ENCODE results near the gene TAX1BP1. TPM values are rescaled to one million over a fixed set of nuclear protein-coding genes. Genes with fewer than 3 reads are reported as not detected.

The TAX1BP1 gene
- polyA plus RNA-seq, 1 donor (not counting 4 experiments of a cell fraction or from before 2014, with no cell fraction given): 102 TPM

DNA sequence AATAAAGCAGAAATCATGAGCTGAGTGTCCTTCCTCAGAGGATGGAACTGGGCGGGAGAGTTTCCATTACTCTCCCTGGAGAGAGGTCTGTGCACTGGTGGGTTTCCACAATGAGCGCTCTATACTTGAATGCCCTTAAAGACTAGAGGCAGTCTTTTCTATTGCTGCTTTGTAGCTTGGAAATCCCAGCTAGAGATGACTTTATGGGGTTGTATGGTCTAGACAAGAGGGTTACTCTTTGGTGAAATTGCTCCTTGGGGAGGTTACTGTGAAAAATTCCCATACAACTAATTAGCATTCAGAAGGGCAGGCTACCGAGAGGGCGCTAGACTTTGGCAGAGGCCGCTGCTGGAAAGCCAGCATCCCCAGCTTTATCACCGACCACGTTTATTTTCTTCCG lies 136.8 kb downstream of the TAX1BP1 start:
- H2AFZ ChIP-seq (ENCODE audit: control insufficient read depth, low read length): no peak overlapping the region
- no peak for TF ChIP-seq EZH2 (IDR thresholded peaks at IDR 0.05; ENCODE audit: low read length)
- TF ChIP-seq, protein P1, sequence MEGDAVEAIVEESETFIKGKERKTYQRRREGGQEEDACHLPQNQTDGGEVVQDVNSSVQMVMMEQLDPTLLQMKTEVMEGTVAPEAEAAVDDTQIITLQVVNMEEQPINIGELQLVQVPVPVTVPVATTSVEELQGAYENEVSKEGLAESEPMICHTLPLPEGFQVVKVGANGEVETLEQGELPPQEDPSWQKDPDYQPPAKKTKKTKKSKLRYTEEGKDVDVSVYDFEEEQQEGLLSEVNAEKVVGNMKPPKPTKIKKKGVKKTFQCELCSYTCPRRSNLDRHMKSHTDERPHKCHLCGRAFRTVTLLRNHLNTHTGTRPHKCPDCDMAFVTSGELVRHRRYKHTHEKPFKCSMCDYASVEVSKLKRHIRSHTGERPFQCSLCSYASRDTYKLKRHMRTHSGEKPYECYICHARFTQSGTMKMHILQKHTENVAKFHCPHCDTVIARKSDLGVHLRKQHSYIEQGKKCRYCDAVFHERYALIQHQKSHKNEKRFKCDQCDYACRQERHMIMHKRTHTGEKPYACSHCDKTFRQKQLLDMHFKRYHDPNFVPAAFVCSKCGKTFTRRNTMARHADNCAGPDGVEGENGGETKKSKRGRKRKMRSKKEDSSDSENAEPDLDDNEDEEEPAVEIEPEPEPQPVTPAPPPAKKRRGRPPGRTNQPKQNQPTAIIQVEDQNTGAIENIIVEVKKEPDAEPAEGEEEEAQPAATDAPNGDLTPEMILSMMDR (optimal IDR thresholded peaks at IDR 0.05 in 1 of 3, IDR thresholded peaks at IDR 0.05 in 1 of 3, conservative IDR thresholded peaks at IDR 0.05 in 1 of 3; ENCODE audit: extremely low read depth in 1 of 3, insufficient read depth in 2 of 3, low read length in 3 of 3): no peak

More for the DNA sequence above, 136.8 kb downstream of the TAX1BP1 start:
- no peaks in the 10 kb centered on the region for H4K20me1 ChIP-seq (ENCODE audit: control insufficient read depth, extremely low read depth, insufficient read depth, low read length)
- no peak overlapping the region for H3K27ac ChIP-seq (ENCODE audit: control insufficient read depth, insufficient read depth, low read length)
- no peak overlapping the region for H3K4me2 ChIP-seq (ENCODE audit: control insufficient read depth, extremely low read depth, insufficient read depth, low read depth, low read length)
- H3K79me2 ChIP-seq (ENCODE audit: control insufficient read depth, insufficient read depth, low read length): no peaks in the 10 kb centered on the region
- H3K36me3 ChIP-seq (ENCODE audit: control insufficient read depth in 2 of 2, extremely low read depth in 1 of 2, insufficient read depth in 2 of 2, low read length in 2 of 2): no peaks in the 10 kb centered on the region
- no peaks in the 10 kb centered on the region for H3K9me3 ChIP-seq (ENCODE audit: control insufficient read depth, low read depth, low read length)
- no peak overlapping the region for H3K4me3 ChIP-seq (ENCODE audit: control insufficient read depth in 2 of 3, extremely low read depth in 1 of 3, insufficient read depth in 2 of 3, low read depth in 1 of 3, low read length in 3 of 3)
- no peaks in the 10 kb centered on the region for H3K9me1 ChIP-seq (ENCODE audit: control insufficient read depth, extremely low read depth, insufficient read depth, low read length)
- DNase-seq (ENCODE audit: low read depth, low spot score): no peak
- no peaks in the 10 kb centered on the region for H3K4me1 ChIP-seq (ENCODE audit: control insufficient read depth, extremely low read depth, insufficient read depth, low read length)
- H3K27me3 ChIP-seq (ENCODE audit: control insufficient read depth, extremely low read depth, insufficient read depth, low read length): no peaks in the 10 kb centered on the region
- no peak overlapping the region for H3K9ac ChIP-seq (ENCODE audit: control insufficient read depth, extremely low read depth, insufficient read depth, low read length)
- dilution Hi-C loops (cut with MboI; ENCODE audit: extremely low pct_ligation_motif_present, low sequenced_read_pairs): no loop called here
- FAIRE-seq: no peak

Other genes with a start within 250 kb of the TAX1BP1 start
- 29.5 to 42.6 TPM (median 40.3 TPM) in 3 replicates for gene HIBADH, start 77.3 kb upstream of the TAX1BP1 start, polyA plus RNA-seq